Bronchial epithelial cell (primary cell): ENCODE data around the gene AZI2. TPM values are rescaled to one million over a fixed set of nuclear protein-coding genes. Genes with fewer than 3 reads are reported as not detected.
A peak's percentile ranks its signal among the peaks of the same experiment; 100 is the strongest.

Experiments
- DNase-seq: peaks from one replicate; pipeline ENCODE4 v3.0.0-alpha.2; 2010; ENCODE audit warnings: low read depth
- FAIRE-seq: peaks from 2 replicates; lab custom pipeline; 2011; peaks lifted over from hg19 to GRCh38; lab: Jason Lieb, UNC
- H3K27me3 ChIP-seq: 2 replicates; pipeline ENCODE4 v1.5.1; 2011; ENCODE audit warnings: low read length; ENCODE audit not compliant: control insufficient read depth, insufficient read depth
- H3K36me3 ChIP-seq: 2 replicates; pipeline ENCODE4 v1.5.1; 2011; ENCODE audit warnings: low read length; ENCODE audit not compliant: control insufficient read depth, insufficient read depth
- H3K4me3 ChIP-seq: 2 replicates; pipeline ENCODE4 v1.5.1; 2011; ENCODE audit warnings: mild to moderate bottlenecking, low read depth, low read length, control low read depth
- CTCF ChIP-seq: IDR thresholded peaks from 2 replicates; pipeline ENCODE4 v1.5.1; 2011; ENCODE audit warnings: mild to moderate bottlenecking, moderate library complexity, low read length, control low read depth, inconsistent platforms; ENCODE audit not compliant: insufficient read depth, severe bottlenecking
- total RNA-seq: library from RNA; depleted of rRNA; stranded (reverse); fragments of >200 nt; gene quantifications from 2 replicates; pipeline ENCODE4 v1.2.1, GENCODE V29; 2014

AZI2 gene
- total RNA-seq, result 81.6 and 148 TPM in 2 replicates

GRCh38 chr3:28348629-28349468 is at the start of gene AZI2, which contains the start of gene ZCWPW2:
Gene AZI2, minus strand, starts transcription at chr3:28348824. Its CDS starts 8,207 bp downstream, at chr3:28340617.
Gene ZCWPW2, plus strand, starts transcription at chr3:28348721. Its CDS starts 64,348 bp downstream, at chr3:28413069.
- TF ChIP-seq CTCF, result peak; percentile 26
- Histone ChIP-seq H3K36me3 (no peaks in the 10 kb centered on the region), H3K27me3 (no peaks in the 10 kb centered on the region), H3K4me3 (peak within 1 kb of the TSS; percentile 90)
- DNase-seq (peak; percentile 80), FAIRE-seq (peak; percentile 32)

GRCh38 chr3:28388978-28389377 is 40.4 kb upstream of the AZI2 start:
- H3K36me3 ChIP-seq, result no peaks in the 10 kb centered on the region
- H3K27me3 ChIP-seq, result no peaks in the 10 kb centered on the region
- DNase-seq (no peak), FAIRE-seq (no peak)
- no peak overlapping the region for H3K4me3 ChIP-seq
- TF ChIP-seq CTCF, result no peak

- no peak for FAIRE-seq
- H3K27me3 ChIP-seq, result no peaks in the 10 kb centered on the region
- no peaks in the 10 kb centered on the region for H3K36me3 ChIP-seq
- no peak overlapping the region for H3K4me3 ChIP-seq
- no peak for DNase-seq
- no peak for TF ChIP-seq CTCF
Measured at GRCh38 chr3:28386049-28386448, 37.4 kb upstream of the AZI2 start.

GRCh38 chr3:28376424-28376823 is 27.8 kb upstream of the AZI2 start:
- no peaks in the 10 kb centered on the region for H3K36me3 ChIP-seq
- FAIRE-seq, result no peak
- H3K27me3 ChIP-seq, result no peaks in the 10 kb centered on the region
- no peak overlapping the region for H3K4me3 ChIP-seq
- no peak for TF ChIP-seq CTCF
- DNase-seq, result peak; percentile 14

- Histone ChIP-seq H3K4me3 (peak overlapping the region; percentile 90), H3K27me3 (no peaks in the 10 kb centered on the region), H3K36me3 (no peaks in the 10 kb centered on the region)
- DNase-seq (no peak), FAIRE-seq (no peak)
- no peak for TF ChIP-seq CTCF
Measured at GRCh38 chr3:28349469-28350000, 911 bp upstream of the AZI2 start.
